Measurements from ENCODE around the gene HMCN2.

HMCN2 gene

GRCh38 chr9:130442746-130443455, 177.3 kb downstream of the HMCN2 start:
- DNase-seq: no peak

- DNase-seq: no peak
Measured at GRCh38 chr9:130443456-130443801, 177.9 kb downstream of the HMCN2 start.

- DNase-seq: no peak
Measured at GRCh38 chr9:130443840-130444492, 178.4 kb downstream of the HMCN2 start.

GRCh38 chr9:130444565-130445221, 179.1 kb downstream of the HMCN2 start, which contains the start of gene ASS1:
Gene ASS1 (plus strand): TSS chr9:130444961. CDS start chr9:130452229, 7,268 bp downstream.
- peak; percentile 76 for DNase-seq

GRCh38 chr9:130445268-130445983, 179.9 kb downstream of the HMCN2 start:
- DNase-seq: no peak

- DNase-seq: no peak
Measured at GRCh38 chr9:130446101-130446861, 180.7 kb downstream of the HMCN2 start.

- DNase-seq: no peak
Measured at GRCh38 chr9:130447193-130447816, 181.7 kb downstream of the HMCN2 start.

- DNase-seq: no peak
Measured at GRCh38 chr9:130448035-130448624, 182.6 kb downstream of the HMCN2 start.

- DNase-seq: no peak
Measured at GRCh38 chr9:130448771-130449603, 183.4 kb downstream of the HMCN2 start.

GRCh38 chr9:130450344-130451003, 184.9 kb downstream of the HMCN2 start:
- DNase-seq: no peak

- no peak for DNase-seq
Measured at GRCh38 chr9:130451004-130451390, 185.4 kb downstream of the HMCN2 start.

GRCh38 chr9:130451509-130452388, 186.2 kb downstream of the HMCN2 start:
- peak; percentile 34 for DNase-seq

GRCh38 chr9:130452835-130453234, 187.3 kb downstream of the HMCN2 start:
- no peak for DNase-seq

- DNase-seq: no peak
Measured at GRCh38 chr9:130453487-130453886, 187.9 kb downstream of the HMCN2 start.

- no peak for DNase-seq
Measured at GRCh38 chr9:130454096-130454811, 188.7 kb downstream of the HMCN2 start.

GRCh38 chr9:130454812-130455325, 189.3 kb downstream of the HMCN2 start:
- DNase-seq: no peak

- no peak for DNase-seq
Measured at GRCh38 chr9:130458027-130458803, 192.7 kb downstream of the HMCN2 start.

- no peak for DNase-seq
Measured at GRCh38 chr9:130458804-130459067, 193.2 kb downstream of the HMCN2 start.

Measured in stimulated activated CD4-positive, alpha-beta T cell treated with anti-CD3 and anti-CD28 coated beads, Interleukin-15, amount 100 ng/mL, for 24 hours (primary cell).